GM20000 (cell line): ENCODE measurements around the gene PPP2R5A.
A peak's percentile ranks its signal among the peaks of the same experiment; 100 is the strongest.

Source experiments
- DNase-seq: peaks from one replicate; pipeline ENCODE4 v3.0.0; 2012; ENCODE audit warnings: low spot score
- TF ChIP-seq, protein P1 (sequence below): IDR thresholded peaks from 2 replicates; pipeline ENCODE4 v1.5.1; 2012; ENCODE audit warnings: mild to moderate bottlenecking, control low read depth; ENCODE audit errors: extremely low read depth, missing control alignments

Gene PPP2R5A

GRCh38 chr1:212284744-212285684, at the start of gene PPP2R5A:
PPP2R5A (plus strand) TSS chr1:212285410; CDS start chr1:212286111, 701 bp downstream.
- TF ChIP-seq, protein P1, sequence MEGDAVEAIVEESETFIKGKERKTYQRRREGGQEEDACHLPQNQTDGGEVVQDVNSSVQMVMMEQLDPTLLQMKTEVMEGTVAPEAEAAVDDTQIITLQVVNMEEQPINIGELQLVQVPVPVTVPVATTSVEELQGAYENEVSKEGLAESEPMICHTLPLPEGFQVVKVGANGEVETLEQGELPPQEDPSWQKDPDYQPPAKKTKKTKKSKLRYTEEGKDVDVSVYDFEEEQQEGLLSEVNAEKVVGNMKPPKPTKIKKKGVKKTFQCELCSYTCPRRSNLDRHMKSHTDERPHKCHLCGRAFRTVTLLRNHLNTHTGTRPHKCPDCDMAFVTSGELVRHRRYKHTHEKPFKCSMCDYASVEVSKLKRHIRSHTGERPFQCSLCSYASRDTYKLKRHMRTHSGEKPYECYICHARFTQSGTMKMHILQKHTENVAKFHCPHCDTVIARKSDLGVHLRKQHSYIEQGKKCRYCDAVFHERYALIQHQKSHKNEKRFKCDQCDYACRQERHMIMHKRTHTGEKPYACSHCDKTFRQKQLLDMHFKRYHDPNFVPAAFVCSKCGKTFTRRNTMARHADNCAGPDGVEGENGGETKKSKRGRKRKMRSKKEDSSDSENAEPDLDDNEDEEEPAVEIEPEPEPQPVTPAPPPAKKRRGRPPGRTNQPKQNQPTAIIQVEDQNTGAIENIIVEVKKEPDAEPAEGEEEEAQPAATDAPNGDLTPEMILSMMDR = peak; percentile 33
- peak; percentile 97 for DNase-seq

GRCh38 chr1:212235857-212236256, 49.4 kb upstream of the PPP2R5A start:
- TF ChIP-seq, protein P1 = no peak
- no peak for DNase-seq

DNA sequence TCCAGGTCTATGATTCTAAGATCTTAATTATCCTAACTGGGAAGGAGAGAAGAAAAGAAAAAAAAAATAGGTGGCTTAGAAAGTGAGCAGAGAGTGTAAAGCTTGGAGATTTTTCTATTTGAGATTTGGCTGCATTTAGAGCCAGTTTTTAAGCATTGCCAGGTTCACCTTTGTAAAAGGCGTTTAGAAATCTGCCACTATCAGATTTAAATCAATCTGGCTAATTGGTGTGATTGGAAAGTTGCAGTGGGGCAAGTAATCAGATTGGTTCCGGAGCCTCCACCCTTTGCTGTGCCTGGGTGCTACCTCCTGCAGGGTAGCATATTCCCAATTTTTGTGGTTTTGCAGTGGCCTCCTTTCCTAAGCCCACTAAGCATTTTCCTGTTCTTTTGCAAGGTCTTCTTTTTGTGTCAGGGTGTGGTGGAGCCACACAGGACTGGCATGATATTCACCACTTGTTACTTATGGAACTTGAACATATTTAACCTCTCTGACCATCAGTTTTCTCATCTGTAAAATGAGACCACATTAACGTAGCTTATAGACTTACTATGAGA, 48.5 kb upstream of the PPP2R5A start:
- no peak for DNase-seq
- TF ChIP-seq, protein P1 = no peak

DNA sequence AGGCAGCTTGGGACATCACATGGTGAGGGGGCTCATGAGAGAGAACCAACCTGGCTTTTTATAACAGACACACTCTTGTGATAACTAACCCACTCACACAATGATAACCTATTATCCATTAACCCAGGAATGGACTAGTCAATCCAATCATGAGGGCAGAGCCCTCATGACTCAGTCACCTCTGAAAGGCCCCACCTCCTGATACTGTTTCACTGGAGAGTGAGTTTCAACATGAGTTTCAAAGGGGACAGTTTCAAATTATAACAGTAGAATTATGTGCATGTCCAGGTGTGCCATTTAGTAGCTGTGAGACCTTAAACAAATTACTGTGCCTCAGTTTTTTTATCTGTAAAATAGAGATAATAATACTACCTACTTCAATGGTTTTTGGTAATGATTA, 47.6 kb upstream of the PPP2R5A start:
- TF ChIP-seq, protein P1 = no peak

DNA sequence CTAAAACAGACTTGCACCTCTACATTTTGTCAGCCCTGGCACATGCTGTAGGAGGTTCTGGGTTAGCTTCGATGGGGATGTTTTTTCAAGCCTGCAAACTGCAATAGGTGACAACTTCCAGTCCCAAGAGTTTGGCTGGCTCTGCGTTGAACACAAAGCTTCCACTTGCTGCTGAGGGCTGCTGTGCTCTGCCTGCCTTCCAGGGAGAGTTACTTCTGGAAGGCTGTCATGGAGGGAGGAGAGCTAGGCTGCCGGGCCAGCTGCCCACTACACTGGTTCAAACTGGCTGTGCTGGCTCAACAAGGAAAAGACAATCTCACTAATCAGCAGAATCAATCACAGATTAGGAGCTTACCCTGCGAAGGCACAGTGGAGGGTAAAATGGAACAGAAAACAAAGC, 46.7 kb upstream of the PPP2R5A start:
- TF ChIP-seq, protein P1 = no peak
- no peak for DNase-seq

More for the DNA sequence above, 47.6 kb upstream of the PPP2R5A start:
- DNase-seq = peak; percentile 41

- TF ChIP-seq, protein P1 = no peak
- no peak for DNase-seq
These were observed 43.7 kb upstream of the PPP2R5A start for GRCh38 chr1:212241501-212241900.

GRCh38 chr1:212241957-212242287, 43.3 kb upstream of the PPP2R5A start:
- TF ChIP-seq, protein P1 = no peak
- DNase-seq = no peak
